Right lobe of liver (tissue), 6 donors: Measurements from ENCODE around the gene RCBTB1. TPM values are rescaled to one million over a fixed set of nuclear protein-coding genes. Genes with fewer than 3 reads are reported as not detected.

Source experiments
- ATAC-seq, 4 donors: fragments of 200-7000 bp; cut with Tn5 transposase; one replicate each; pipeline ENCODE4 v1.9.1; 2020; ENCODE audit warnings: mild to moderate bottlenecking in 4 of 4, moderate library complexity in 4 of 4
- DNase-seq, 3 donors: peaks; one replicate each; pipeline ENCODE4 v3.0.0-alpha.2; 2020
- H3K27ac ChIP-seq, 3 donors: fragments of 200-600 bp; one replicate each; pipeline ENCODE4 v1.8.0; 2022
- H3K27me3 ChIP-seq, 2 donors: fragments of 200-600 bp; one replicate each; pipeline ENCODE4 v1.8.0; 2022
- H3K36me3 ChIP-seq, 4 donors: fragments of 200-600 bp; sonication (generic) in 1 of 4; one replicate each; pipeline versions ENCODE4 v1.5.1 to v1.8.0; 2017 to 2022; ENCODE audit warnings: control low read depth in 1 of 4
- H3K4me1 ChIP-seq, 4 donors: fragments of 200-600 bp; sonication (generic) in 1 of 4; one replicate each; pipeline versions ENCODE4 v1.5.1 to v1.8.0; 2017 to 2022; ENCODE audit warnings: control low read depth in 1 of 4
- H3K4me3 ChIP-seq, 3 donors: fragments of 200-600 bp; one replicate each; pipeline ENCODE4 v1.8.0; 2022
- H3K9me3 ChIP-seq, 4 donors: fragments of 200-600 bp; sonication (generic) in 1 of 4; one replicate each; pipeline versions ENCODE4 v1.5.1 to v1.8.0; 2017 to 2022; ENCODE audit warnings: control low read depth in 1 of 4
- POLR2A ChIP-seq: fragments of 450-650 bp; IDR thresholded peaks from one replicate; pipeline ENCODE4 v1.6.1; 2017; ENCODE audit warnings: antibody characterized with exemption, mild to moderate bottlenecking
- WGBS: methylation state at CpG from one replicate; pipeline ENCODE4 v1.1.6; 2018; ENCODE audit warnings: low coverage, low lambda C conversion rate; ENCODE audit not compliant: insufficient coverage; ENCODE audit errors: missing lambda C conversion rate; 5-methylcytosine and 5-hydroxymethylcytosine counted together
- intact Hi-C, 2 donors: fragments of 100-400 bp; cut with DNase I; formaldehyde crosslinking; loops; one replicate each; pipeline versions ENCODE4 v1.11.2 to v1.14.1; 2022
- long read RNA-seq: library from polyadenylated mRNA; unstranded; transcript quantifications from one replicate; pipeline ENCODE4 v2.0.0, GENCODE V29; 2019
- total RNA-seq, 6 experiments: library from RNA; depleted of rRNA in 2 of 6; stranded (reverse); fragments of >200 nt in 2 of 6; fragmentation: NEBNext Ultra II Directional in 3 of 6; extraction: Animal tissue kit (Norgen Biotek cat#: 25700) in 3 of 6; gene quantifications; one replicate each; pipeline versions ENCODE4 v1.1.0 to v1.2.4, GENCODE V29; 2016 to 2023
- TF ChIP-seq, protein P1 (sequence below), 4 donors: fragments of 200-600 bp in 3 of 4; fragments of 450-650 bp in 1 of 4; IDR thresholded peaks; one replicate each; pipeline versions ENCODE4 v1.5.1 to v1.8.0; 2016 to 2022; ENCODE audit warnings: antibody characterized with exemption in 4 of 4, mild to moderate bottlenecking in 2 of 4
- donor health status: DM: no; HTN: yes; CAD: no.
- donor health status: DM: no; HTN: no; CAD: no.
- donor health status: DM: no; HTN: no; CAD: no.
- donor health status: DM: no; HTN: yes; CAD: no.
- donor health status: DM: no; HTN: yes; CAD: no.

RCBTB1 gene
- total RNA-seq = 1 to 10 TPM; 5.8 to 9.5 (median 7.3) TPM
- long read RNA-seq, full-length matches to known transcripts = 1 of 2 reads
- long read RNA-seq, partial matches to known transcripts = 0 of 2 reads
- long read RNA-seq, other reads (novel, unspliced or antisense) = 1 of 2 reads

DNA sequence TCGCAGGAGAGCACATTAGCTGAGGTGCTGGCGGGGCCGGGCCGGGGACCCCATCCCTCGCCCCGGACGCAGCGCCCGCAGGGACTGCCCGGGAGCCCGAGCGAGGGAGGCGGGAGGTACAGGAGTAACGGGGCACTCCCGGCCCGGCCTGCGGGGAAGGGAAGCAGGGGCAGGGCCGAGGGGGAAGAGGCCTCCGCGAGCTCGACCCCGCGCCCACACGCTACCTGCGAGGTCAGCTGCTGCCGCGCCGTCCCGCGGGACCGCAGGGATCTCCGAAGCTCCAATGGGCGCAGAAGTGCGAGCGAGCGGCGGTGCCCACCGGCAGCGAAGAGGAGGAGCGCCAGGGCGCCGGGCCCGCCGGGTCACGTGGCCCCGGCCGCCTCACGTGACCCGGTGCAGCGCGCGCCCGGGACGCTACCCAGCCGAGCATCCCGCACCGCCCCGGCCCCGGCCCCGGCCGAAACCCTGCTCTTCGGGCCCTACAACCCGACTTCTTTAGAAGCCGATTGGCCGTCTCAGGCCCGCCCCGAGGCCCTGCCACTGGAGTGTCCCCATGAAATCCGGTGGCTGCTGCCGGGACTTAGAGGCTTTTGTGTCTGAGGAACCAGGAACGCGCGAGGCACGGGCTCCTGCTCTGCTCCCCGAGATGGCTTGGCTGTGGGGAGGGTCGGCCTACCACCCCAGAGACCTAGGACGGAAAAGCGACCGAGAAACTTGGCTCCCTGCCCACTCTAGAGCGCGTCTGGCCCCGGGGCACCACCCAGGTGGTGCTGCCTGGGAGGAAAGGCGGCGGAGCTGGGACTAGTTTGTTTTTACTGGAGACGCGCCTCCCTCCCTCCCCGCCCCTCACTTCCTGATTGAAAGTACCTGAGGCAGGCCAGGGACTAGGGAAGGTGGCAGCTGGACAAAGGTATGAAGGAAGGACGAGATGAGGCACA is at the start of gene RCBTB1:
Gene RCBTB1 (minus strand): TSS at position 339 of the 938 bp plus-strand sequence. CDS start 18,279 bp downstream, outside the sequence.
- TF ChIP-seq POLR2A = peak; percentile 40
- TF ChIP-seq, protein P1, sequence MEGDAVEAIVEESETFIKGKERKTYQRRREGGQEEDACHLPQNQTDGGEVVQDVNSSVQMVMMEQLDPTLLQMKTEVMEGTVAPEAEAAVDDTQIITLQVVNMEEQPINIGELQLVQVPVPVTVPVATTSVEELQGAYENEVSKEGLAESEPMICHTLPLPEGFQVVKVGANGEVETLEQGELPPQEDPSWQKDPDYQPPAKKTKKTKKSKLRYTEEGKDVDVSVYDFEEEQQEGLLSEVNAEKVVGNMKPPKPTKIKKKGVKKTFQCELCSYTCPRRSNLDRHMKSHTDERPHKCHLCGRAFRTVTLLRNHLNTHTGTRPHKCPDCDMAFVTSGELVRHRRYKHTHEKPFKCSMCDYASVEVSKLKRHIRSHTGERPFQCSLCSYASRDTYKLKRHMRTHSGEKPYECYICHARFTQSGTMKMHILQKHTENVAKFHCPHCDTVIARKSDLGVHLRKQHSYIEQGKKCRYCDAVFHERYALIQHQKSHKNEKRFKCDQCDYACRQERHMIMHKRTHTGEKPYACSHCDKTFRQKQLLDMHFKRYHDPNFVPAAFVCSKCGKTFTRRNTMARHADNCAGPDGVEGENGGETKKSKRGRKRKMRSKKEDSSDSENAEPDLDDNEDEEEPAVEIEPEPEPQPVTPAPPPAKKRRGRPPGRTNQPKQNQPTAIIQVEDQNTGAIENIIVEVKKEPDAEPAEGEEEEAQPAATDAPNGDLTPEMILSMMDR (IDR thresholded peaks at IDR 0.05) = no peak
- peak within 1 kb of the TSS; percentile 73 to 97 (median 90) for H3K4me3 ChIP-seq
- H3K27ac ChIP-seq = peak within 1 kb of the TSS; percentile 54 to 73 (median 71)
- peak; percentile 87 to 96 (median 94) for ATAC-seq
- 1% methylated on average over 15 of the region's 87 CpGs for WGBS
- H3K9me3 ChIP-seq = no peaks in the 10 kb centered on the region
- H3K27me3 ChIP-seq = no peaks in the 10 kb centered on the region
- H3K36me3 ChIP-seq = no peaks in the 10 kb centered on the region
- peak; percentile 70 to 75 (median 73) for DNase-seq
- intact Hi-C loops = no loop called here
- H3K4me1 ChIP-seq = peaks cover 0 to 27% (median 7%) of the 10 kb centered on the region in 4 donors

GRCh38 chr13:49633710-49634109 is 48.4 kb upstream of the RCBTB1 start:
- intact Hi-C loops = no loop called here
- 80% methylated on average over 3 of the region's 4 CpGs for WGBS
- DNase-seq (no peak), ATAC-seq (peak in 2 of 4 donors; percentile 16 to 37)
- no peaks in the 10 kb centered on the region for H3K9me3 ChIP-seq
- no peaks in the 10 kb centered on the region for H3K36me3 ChIP-seq
- no peaks in the 10 kb centered on the region for H3K4me1 ChIP-seq
- no peak overlapping the region for H3K27ac ChIP-seq
- TF ChIP-seq, protein P1 (IDR thresholded peaks at IDR 0.05) = no peak
- no peak for TF ChIP-seq POLR2A
- no peaks in the 10 kb centered on the region for H3K27me3 ChIP-seq
- no peak overlapping the region for H3K4me3 ChIP-seq

GRCh38 chr13:49632156-49632555 is 46.8 kb upstream of the RCBTB1 start:
- H3K27me3 ChIP-seq = no peaks in the 10 kb centered on the region
- intact Hi-C loops = no loop called here
- 81% methylated on average over 5 of the region's 5 CpGs for WGBS
- no peaks in the 10 kb centered on the region for H3K36me3 ChIP-seq
- DNase-seq (no peak), ATAC-seq (no peak)
- no peaks in the 10 kb centered on the region for H3K4me1 ChIP-seq
- H3K9me3 ChIP-seq = no peaks in the 10 kb centered on the region
- no peak for TF ChIP-seq POLR2A
- TF ChIP-seq, protein P1 (IDR thresholded peaks at IDR 0.05) = no peak
- no peak overlapping the region for H3K4me3 ChIP-seq
- no peak overlapping the region for H3K27ac ChIP-seq

DNA sequence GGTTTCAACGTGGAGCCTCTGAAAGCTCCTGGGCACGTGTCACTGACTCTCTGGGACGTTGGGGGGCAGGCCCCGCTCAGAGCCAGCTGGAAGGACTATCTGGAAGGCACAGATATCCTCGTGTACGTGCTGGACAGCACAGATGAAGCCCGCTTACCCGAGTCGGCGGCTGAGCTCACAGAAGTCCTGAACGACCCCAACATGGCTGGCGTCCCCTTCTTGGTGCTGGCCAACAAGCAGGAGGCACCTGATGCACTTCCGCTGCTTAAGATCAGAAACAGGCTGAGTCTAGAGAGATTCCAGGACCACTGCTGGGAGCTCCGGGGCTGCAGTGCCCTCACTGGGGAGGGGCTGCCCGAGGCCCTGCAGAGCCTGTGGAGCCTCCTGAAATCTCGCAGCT is 45.2 kb upstream of the RCBTB1 start:
- no peak for ATAC-seq
- no CpG with 5 or more reads among the region's 16 CpGs for WGBS
- Histone ChIP-seq H3K4me3 (no peak overlapping the region), H3K36me3 (no peaks in the 10 kb centered on the region), H3K27ac (no peak overlapping the region), H3K27me3 (no peaks in the 10 kb centered on the region), H3K4me1 (peaks cover 0 to 11% (median 3%) of the 10 kb centered on the region in 4 donors), H3K9me3 (no peaks in the 10 kb centered on the region)
- no peak for DNase-seq
- intact Hi-C loops = no loop called here
- TF ChIP-seq, protein P1 (IDR thresholded peaks at IDR 0.05) = no peak
- no peak for TF ChIP-seq POLR2A
